Testis (tissue), 3 donors: ENCODE results near the gene IQSEC3. TPM values are rescaled to one million over a fixed set of nuclear protein-coding genes. Genes with fewer than 3 reads are reported as not detected.

Experiments
- DNase-seq: peaks from one replicate; pipeline ENCODE4 v3.0.0-alpha.2; 2019
- H3K27ac ChIP-seq, 2 donors: fragments of 200-600 bp; sonication (generic); one replicate each; pipeline ENCODE4 v1.5.1; 2019
- H3K27me3 ChIP-seq: fragments of 200-600 bp; sonication (generic); one replicate; pipeline ENCODE4 v1.5.1; 2019
- H3K36me3 ChIP-seq: fragments of 200-600 bp; sonication (generic); one replicate; pipeline ENCODE4 v1.5.1; 2017; ENCODE audit warnings: low read depth; ENCODE audit errors: missing control alignments
- H3K4me1 ChIP-seq: fragments of 200-600 bp; sonication (generic); one replicate; pipeline ENCODE4 v1.5.1; 2019
- H3K4me3 ChIP-seq, 2 donors: fragments of 200-600 bp; sonication (generic); one replicate each; pipeline ENCODE4 v1.5.1; 2017 to 2019
- H3K9me3 ChIP-seq: fragments of 200-600 bp; sonication (generic); one replicate; pipeline ENCODE4 v1.5.1; 2017
- CTCF ChIP-seq, 3 experiments: fragments of 450-650 bp in 2 of 3; fragments of 200-600 bp in 1 of 3; sonication (generic) in 1 of 3; IDR thresholded peaks; one replicate each; pipeline ENCODE4 v1.5.1; 2016 to 2019; ENCODE audit warnings: antibody characterized with exemption in 3 of 3, mild to moderate bottlenecking in 2 of 3, moderate library complexity in 1 of 3
- POLR2A ChIP-seq: fragments of 450-650 bp; IDR thresholded peaks from one replicate; pipeline ENCODE4 v1.6.1; 2017; ENCODE audit warnings: antibody characterized with exemption, mild to moderate bottlenecking, moderate library complexity
- WGBS, 2 donors: methylation state at CpG; one replicate each; pipeline ENCODE4 v1.1.5; 2018; 5-methylcytosine and 5-hydroxymethylcytosine counted together
- intact Hi-C: fragments of 100-400 bp; cut with DNase I; formaldehyde crosslinking; loops from one replicate; pipeline ENCODE4 v1.15.1; 2023; ENCODE audit warnings: low total_unique reads
- polyA plus RNA-seq: library from polyadenylated mRNA; stranded (reverse); fragments of 350-450 nt; fragmentation: Illumina TruSeq; extraction: RNeasy Lipid Tissue Mini Kit (QIAGEN cat#74804); gene quantifications from one replicate; pipeline ENCODE4 v1.2.3, GENCODE V29; 2014; ENCODE audit warnings: low read depth, low replicate concordance; ENCODE audit not compliant: insufficient read depth
- total RNA-seq, 2 donors: library from RNA; depleted of rRNA; stranded (reverse); fragments of >200 nt; gene quantifications; one replicate each; pipeline ENCODE4 v1.2.3, GENCODE V29; 2016

IQSEC3 gene
- total and polyA plus RNA-seq, 3 donors from 2014 or later: 3.9 to 12.2 (median 4.5) TPM

- DNase-seq: no peak
- peak overlapping the region; percentile 51 to 62 for H3K4me3 ChIP-seq
- TF ChIP-seq POLR2A (no peak), CTCF (IDR thresholded peaks at IDR 0.05) (no peak)
- intact Hi-C loops: no loop called here
- H3K27me3 ChIP-seq: no peaks in the 10 kb centered on the region
- H3K9me3 ChIP-seq: no peaks in the 10 kb centered on the region
- peaks cover 6% of the 10 kb centered on the region for H3K4me1 ChIP-seq
- H3K27ac ChIP-seq: peak overlapping the region; percentile 24
- 55 to 62% methylated on average over 6 to 16 of the region's 16 CpGs for WGBS, 2 donors
- no peaks in the 10 kb centered on the region for H3K36me3 ChIP-seq
Observed at GRCh38 chr12:203074-203461, 136.5 kb downstream of the IQSEC3 start.

- peak; percentile 66 for DNase-seq
- Histone ChIP-seq H3K36me3 (no peaks in the 10 kb centered on the region), H3K4me1 (peaks cover 6% of the 10 kb centered on the region), H3K4me3 (peak overlapping the region; percentile 51 to 62), H3K9me3 (no peaks in the 10 kb centered on the region), H3K27ac (peak overlapping the region; percentile 24), H3K27me3 (no peaks in the 10 kb centered on the region)
- intact Hi-C loops: no loop called here
- no peak for TF ChIP-seq CTCF (IDR thresholded peaks at IDR 0.05)
- no peak for TF ChIP-seq POLR2A
- WGBS, 2 donors: 35 to 40% methylated on average over 13 to 84 of the region's 84 CpGs
Observed at GRCh38 chr12:203462-204260, 137.1 kb downstream of the IQSEC3 start.

GRCh38 chr12:204261-204678 is 137.7 kb downstream of the IQSEC3 start:
- peaks cover 4% of the 10 kb centered on the region for H3K4me1 ChIP-seq
- intact Hi-C loops: no loop called here
- H3K27ac ChIP-seq: no peak overlapping the region
- 68 to 72% methylated on average over 8 to 11 of the region's 11 CpGs for WGBS, 2 donors
- no peak for TF ChIP-seq CTCF (IDR thresholded peaks at IDR 0.05)
- no peak for TF ChIP-seq POLR2A
- DNase-seq: no peak
- no peaks in the 10 kb centered on the region for H3K9me3 ChIP-seq
- no peaks in the 10 kb centered on the region for H3K27me3 ChIP-seq
- no peaks in the 10 kb centered on the region for H3K36me3 ChIP-seq
- H3K4me3 ChIP-seq: peak overlapping the region; percentile 51 to 62

GRCh38 chr12:205026-205425 is 138.5 kb downstream of the IQSEC3 start:
- H3K27me3 ChIP-seq: no peaks in the 10 kb centered on the region
- H3K27ac ChIP-seq: no peak overlapping the region
- no peaks in the 10 kb centered on the region for H3K9me3 ChIP-seq
- intact Hi-C loops: no loop called here
- no peak overlapping the region for H3K4me3 ChIP-seq
- no peaks in the 10 kb centered on the region for H3K4me1 ChIP-seq
- 71 to 86% methylated on average over 4 of the region's 4 CpGs for WGBS, 2 donors
- no peak for TF ChIP-seq POLR2A
- no peak for TF ChIP-seq CTCF (IDR thresholded peaks at IDR 0.05)
- H3K36me3 ChIP-seq: no peaks in the 10 kb centered on the region
- no peak for DNase-seq
